ENCODE results near the gene UBE2E2. TPM values are rescaled to one million over a fixed set of nuclear protein-coding genes. Genes with fewer than 3 reads are reported as not detected.

Gene UBE2E2
- total and polyA plus RNA-seq, 12 donors, result 19.5 to 63.8 (median 52.2) TPM

DNA sequence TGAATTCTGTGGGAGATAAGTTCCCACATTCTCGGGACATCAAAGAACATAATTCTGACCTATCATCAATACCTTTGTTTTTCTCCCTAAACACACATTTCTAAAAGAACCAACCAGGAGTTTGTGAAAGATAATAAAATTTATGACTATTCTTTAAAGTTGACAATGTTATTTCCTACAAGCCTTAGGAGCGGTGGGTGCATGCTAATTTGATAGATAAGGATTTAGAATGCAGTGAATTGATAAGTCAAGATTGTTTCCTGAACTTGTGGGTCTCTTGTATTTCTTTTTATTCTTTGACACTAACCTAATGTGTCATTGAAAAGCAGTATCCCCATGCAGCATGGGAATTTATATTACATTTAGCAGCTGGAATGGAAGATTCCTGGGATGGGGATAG is 10.3 kb upstream of the UBE2E2 start:
- Histone ChIP-seq H3K27ac (no peak overlapping the region), H3K4me3 (no peak overlapping the region), H3K27me3 (no peaks in the 10 kb centered on the region), H3K36me3 (no peaks in the 10 kb centered on the region), H3K9me3 (no peaks in the 10 kb centered on the region), H3K4me1 (peaks cover 0 to 13% (median 7%) of the 10 kb centered on the region in 9 donors)
- WGBS, 2 donors, result 86 to 98% methylated on average over 2 of the region's 2 CpGs
- TF ChIP-seq, protein P1, sequence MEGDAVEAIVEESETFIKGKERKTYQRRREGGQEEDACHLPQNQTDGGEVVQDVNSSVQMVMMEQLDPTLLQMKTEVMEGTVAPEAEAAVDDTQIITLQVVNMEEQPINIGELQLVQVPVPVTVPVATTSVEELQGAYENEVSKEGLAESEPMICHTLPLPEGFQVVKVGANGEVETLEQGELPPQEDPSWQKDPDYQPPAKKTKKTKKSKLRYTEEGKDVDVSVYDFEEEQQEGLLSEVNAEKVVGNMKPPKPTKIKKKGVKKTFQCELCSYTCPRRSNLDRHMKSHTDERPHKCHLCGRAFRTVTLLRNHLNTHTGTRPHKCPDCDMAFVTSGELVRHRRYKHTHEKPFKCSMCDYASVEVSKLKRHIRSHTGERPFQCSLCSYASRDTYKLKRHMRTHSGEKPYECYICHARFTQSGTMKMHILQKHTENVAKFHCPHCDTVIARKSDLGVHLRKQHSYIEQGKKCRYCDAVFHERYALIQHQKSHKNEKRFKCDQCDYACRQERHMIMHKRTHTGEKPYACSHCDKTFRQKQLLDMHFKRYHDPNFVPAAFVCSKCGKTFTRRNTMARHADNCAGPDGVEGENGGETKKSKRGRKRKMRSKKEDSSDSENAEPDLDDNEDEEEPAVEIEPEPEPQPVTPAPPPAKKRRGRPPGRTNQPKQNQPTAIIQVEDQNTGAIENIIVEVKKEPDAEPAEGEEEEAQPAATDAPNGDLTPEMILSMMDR (IDR thresholded peaks at IDR 0.05), result no peak
- intact Hi-C loops (cut with DNase I), result no loop called here
- DNase-seq, result no peak
- ATAC-seq, result no peak

DNA sequence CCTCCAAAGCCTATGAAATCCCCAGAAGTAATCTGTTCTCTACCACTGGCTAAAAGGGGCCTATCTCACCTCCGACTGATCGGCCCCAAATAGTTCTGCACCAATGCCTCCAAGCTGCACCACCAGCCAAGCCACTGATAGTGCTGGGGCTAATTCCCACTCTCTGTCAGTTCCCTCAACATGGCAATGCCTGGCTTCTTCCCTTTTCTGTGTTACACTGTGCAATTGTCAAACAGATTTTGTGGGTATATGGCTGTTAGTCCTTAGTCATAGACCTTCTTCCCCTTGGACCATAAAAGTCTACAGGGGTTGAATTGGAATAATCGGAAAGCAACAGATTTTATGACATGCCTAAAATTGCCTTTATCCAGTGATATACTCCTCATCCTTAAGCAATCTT is 9.3 kb upstream of the UBE2E2 start:
- H3K9me3 ChIP-seq, result no peaks in the 10 kb centered on the region
- H3K4me1 ChIP-seq, result peaks cover 0 to 11% (median 7%) of the 10 kb centered on the region in 9 donors
- ATAC-seq (no peak), DNase-seq (no peak)
- no peaks in the 10 kb centered on the region for H3K27me3 ChIP-seq
- 94 to 95% methylated on average over 3 of the region's 3 CpGs for WGBS, 2 donors
- no peaks in the 10 kb centered on the region for H3K36me3 ChIP-seq
- intact Hi-C loops (cut with DNase I), result no loop called here
- no peak overlapping the region for H3K4me3 ChIP-seq
- H3K27ac ChIP-seq, result no peak overlapping the region
- TF ChIP-seq, protein P1 (IDR thresholded peaks at IDR 0.05), result no peak

DNA sequence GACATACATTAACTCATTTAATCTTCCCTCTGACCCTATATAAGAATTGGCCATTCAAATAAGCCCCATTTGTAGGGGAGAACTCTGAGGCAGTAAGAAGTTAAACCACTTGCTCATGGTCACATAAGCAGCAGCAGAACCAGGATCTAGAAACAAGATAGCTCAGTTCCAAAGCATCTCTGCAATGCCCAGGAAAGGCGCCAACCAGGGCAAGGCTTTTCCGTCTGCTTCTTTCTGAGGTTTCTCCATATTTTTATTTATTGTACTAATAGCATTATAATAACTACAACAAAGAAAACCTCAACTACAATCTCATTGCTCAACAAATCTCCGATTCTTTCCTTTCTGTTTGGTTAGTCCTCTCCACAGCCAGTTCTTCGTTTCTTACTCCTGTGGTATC is 4.3 kb upstream of the UBE2E2 start:
- ATAC-seq (no peak), DNase-seq (no peak)
- H3K27ac ChIP-seq, result no peak overlapping the region
- 77 to 87% methylated on average over 4 of the region's 4 CpGs for WGBS, 2 donors
- no peak overlapping the region for H3K4me3 ChIP-seq
- no peaks in the 10 kb centered on the region for H3K36me3 ChIP-seq
- no peaks in the 10 kb centered on the region for H3K27me3 ChIP-seq
- intact Hi-C loops (cut with DNase I), result no loop called here
- peaks cover 0 to 10% (median 5%) of the 10 kb centered on the region in 9 donors for H3K4me1 ChIP-seq
- H3K9me3 ChIP-seq, result no peaks in the 10 kb centered on the region
- TF ChIP-seq, protein P1 (IDR thresholded peaks at IDR 0.05), result no peak

DNA sequence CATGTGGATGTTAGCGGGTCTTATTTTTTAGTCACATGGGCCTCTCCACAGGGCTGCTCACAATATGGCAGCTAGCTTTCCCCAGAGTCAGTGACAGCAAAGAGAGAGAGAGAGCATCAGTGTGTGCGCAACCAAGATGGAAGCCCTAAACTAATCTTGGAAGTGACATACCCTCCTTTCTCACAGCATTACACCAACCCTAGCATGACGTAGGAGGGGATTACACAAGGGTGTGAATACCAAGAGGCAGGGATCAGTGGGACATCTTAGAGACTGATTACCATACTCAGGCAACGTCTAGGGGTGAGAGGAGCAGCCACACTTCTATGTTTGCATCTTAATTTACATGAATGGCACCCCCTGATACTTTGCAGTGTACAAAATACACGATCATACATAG is 3.5 kb upstream of the UBE2E2 start:
- Histone ChIP-seq H3K36me3 (no peaks in the 10 kb centered on the region), H3K27me3 (peaks cover 0 to 4% (median 0%) of the 10 kb centered on the region in 7 donors), H3K9me3 (no peaks in the 10 kb centered on the region), H3K4me3 (no peak overlapping the region), H3K27ac (no peak overlapping the region), H3K4me1 (peaks cover 0 to 18% (median 11%) of the 10 kb centered on the region in 9 donors)
- 88 to 91% methylated on average over 5 of the region's 5 CpGs for WGBS, 2 donors
- intact Hi-C loops (cut with DNase I), result loop anchor here in 4 of 10 donors (10.0 kb wide), 3 partner anchors 565 to 615 kb away; partner anchors contain the start of gene UBE2E1 (in 3 of the 4)
- TF ChIP-seq, protein P1 (IDR thresholded peaks at IDR 0.05), result no peak
- ATAC-seq (no peak), DNase-seq (no peak)
